HFFc6 (cell line): ENCODE data around the gene APOBEC3C. TPM values are rescaled to one million over a fixed set of nuclear protein-coding genes. Genes with fewer than 3 reads are reported as not detected.
"Not testable (repeated sequence)": the region's sequence is repeated elsewhere in the genome, so short reads cannot be mapped to it uniquely, and the experiment has no call there.

Source experiments
- DNase-seq: peaks from one replicate; pipeline ENCODE4 v3.0.0-alpha.2; 2018
- H3K27ac Mint-ChIP-seq: 2 replicates; pipeline ENCODE4 v1.8.0; 2020; ENCODE audit warnings: mild to moderate bottlenecking, mixed read lengths
- H3K27me3 Mint-ChIP-seq: 2 replicates; pipeline ENCODE4 v1.8.0; 2021; ENCODE audit warnings: mild to moderate bottlenecking, moderate library complexity, mixed read lengths; ENCODE audit not compliant: insufficient read depth
- H3K36me3 Mint-ChIP-seq: 2 replicates; pipeline ENCODE4 v1.8.0; 2021; ENCODE audit warnings: low read depth, mixed read lengths
- H3K4me1 Mint-ChIP-seq: 2 replicates; pipeline ENCODE4 v1.8.0; 2020; ENCODE audit warnings: low read depth, mixed read lengths
- H3K4me3 Mint-ChIP-seq: 2 replicates; pipeline ENCODE4 v1.8.0; 2020; ENCODE audit warnings: mild to moderate bottlenecking, moderate library complexity, mixed read lengths
- H3K9me3 Mint-ChIP-seq: 2 replicates; pipeline ENCODE4 v1.8.0; 2020; ENCODE audit warnings: mild to moderate bottlenecking, mixed read lengths
- total RNA-seq, 6 experiments: library from RNA; stranded (reverse); fragmentation: NEBNext Ultra II Directional; extraction: Animal tissue kit (Norgen Biotek cat#: 25700); gene quantifications; 2 replicates in 1 of 6; 3 replicates in 5 of 6; pipeline ENCODE4 v1.2.3, GENCODE V29; 2021
- TF ChIP-seq, protein P1 (sequence below): fragments of 200-600 bp; sonication (generic); IDR thresholded peaks from 2 replicates; pipeline ENCODE4 v1.5.0; 2021; ENCODE audit warnings: antibody characterized with exemption, mild to moderate bottlenecking

Gene APOBEC3C
- total RNA-seq, 6 experiments from 2014 or later, result 43.9 to 93.9 (median 83.5) TPM

DNA sequence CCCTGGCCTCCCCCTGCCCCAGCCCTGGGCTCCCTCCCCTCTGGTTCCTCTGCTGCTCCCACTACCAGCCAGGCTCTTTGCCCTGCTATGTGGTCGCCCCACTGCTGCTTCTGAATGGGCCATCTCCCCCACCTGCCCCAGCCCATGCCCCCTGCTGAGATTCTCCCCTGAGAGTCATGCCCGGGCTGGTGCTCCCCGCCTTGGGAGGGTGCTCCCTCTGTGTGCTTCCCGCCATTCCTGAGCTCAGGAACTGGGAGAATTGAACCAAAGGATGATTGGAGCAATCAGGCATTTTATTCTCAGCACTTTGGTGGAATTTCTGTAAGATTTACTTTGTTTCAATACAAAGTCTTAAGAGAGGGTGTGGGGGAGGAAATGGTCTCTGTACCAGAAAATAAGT lies 13.7 kb downstream of the APOBEC3C start:
- no peaks in the 10 kb centered on the region for H3K36me3 Mint-ChIP-seq
- H3K27ac Mint-ChIP-seq, result no peak overlapping the region
- no peaks in the 10 kb centered on the region for H3K9me3 Mint-ChIP-seq
- TF ChIP-seq, protein P1, sequence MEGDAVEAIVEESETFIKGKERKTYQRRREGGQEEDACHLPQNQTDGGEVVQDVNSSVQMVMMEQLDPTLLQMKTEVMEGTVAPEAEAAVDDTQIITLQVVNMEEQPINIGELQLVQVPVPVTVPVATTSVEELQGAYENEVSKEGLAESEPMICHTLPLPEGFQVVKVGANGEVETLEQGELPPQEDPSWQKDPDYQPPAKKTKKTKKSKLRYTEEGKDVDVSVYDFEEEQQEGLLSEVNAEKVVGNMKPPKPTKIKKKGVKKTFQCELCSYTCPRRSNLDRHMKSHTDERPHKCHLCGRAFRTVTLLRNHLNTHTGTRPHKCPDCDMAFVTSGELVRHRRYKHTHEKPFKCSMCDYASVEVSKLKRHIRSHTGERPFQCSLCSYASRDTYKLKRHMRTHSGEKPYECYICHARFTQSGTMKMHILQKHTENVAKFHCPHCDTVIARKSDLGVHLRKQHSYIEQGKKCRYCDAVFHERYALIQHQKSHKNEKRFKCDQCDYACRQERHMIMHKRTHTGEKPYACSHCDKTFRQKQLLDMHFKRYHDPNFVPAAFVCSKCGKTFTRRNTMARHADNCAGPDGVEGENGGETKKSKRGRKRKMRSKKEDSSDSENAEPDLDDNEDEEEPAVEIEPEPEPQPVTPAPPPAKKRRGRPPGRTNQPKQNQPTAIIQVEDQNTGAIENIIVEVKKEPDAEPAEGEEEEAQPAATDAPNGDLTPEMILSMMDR, result no peak
- no peaks in the 10 kb centered on the region for H3K4me1 Mint-ChIP-seq
- peaks cover 10% of the 10 kb centered on the region for H3K27me3 Mint-ChIP-seq
- DNase-seq, result no peak
- H3K4me3 Mint-ChIP-seq, result no peak overlapping the region

DNA sequence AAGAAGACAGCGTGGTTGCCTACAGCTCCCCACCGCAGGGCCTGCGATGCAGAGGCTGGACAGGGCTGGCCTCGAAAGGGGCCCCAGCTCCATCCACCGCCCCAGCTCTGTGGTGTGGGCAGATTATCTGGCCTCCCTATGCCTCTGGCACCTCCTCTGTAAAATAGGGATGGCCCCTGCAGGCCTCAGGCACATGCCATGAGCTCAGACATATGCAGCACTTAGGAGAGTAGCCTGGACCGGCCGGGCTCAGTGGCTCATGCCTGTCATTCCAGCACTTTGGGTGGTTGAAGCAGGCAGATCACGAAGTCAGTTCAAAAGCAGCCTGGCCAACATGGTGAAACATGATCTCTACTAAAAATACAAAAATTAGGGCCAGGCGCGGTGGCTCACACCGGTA lies 14.2 kb downstream of the APOBEC3C start:
- TF ChIP-seq, protein P1, result no peak
- no peak overlapping the region for H3K27ac Mint-ChIP-seq
- no peaks in the 10 kb centered on the region for H3K36me3 Mint-ChIP-seq
- H3K4me1 Mint-ChIP-seq, result no peaks in the 10 kb centered on the region
- H3K27me3 Mint-ChIP-seq, result peaks cover 12% of the 10 kb centered on the region
- no peak overlapping the region for H3K4me3 Mint-ChIP-seq
- H3K9me3 Mint-ChIP-seq, result no peaks in the 10 kb centered on the region
- DNase-seq, result peak; percentile 19

DNA sequence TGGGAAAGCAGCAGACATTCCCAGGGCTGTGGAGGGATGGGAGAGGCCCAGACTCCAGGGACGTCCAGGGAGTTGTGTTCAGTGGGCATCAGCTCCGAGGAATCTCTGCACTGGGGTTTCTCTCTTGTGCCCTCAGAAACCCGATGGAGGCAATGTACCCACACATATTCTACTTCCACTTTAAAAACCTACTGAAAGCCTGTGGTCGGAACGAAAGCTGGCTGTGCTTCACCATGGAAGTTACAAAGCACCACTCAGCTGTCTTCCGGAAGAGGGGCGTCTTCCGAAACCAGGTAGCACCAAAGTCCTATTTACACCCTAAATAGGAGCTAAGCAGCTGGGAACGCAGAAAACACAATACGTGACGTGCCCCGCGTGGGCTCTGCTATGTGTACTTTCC lies 15.2 kb downstream of the APOBEC3C start:
- Mint-ChIP-seq H3K4me1 (no peaks in the 10 kb centered on the region), H3K9me3 (no peaks in the 10 kb centered on the region), H3K27ac (no peak overlapping the region), H3K27me3 (peaks cover 12% of the 10 kb centered on the region), H3K4me3 (no peak overlapping the region), H3K36me3 (no peaks in the 10 kb centered on the region)
- TF ChIP-seq, protein P1, result no peak
- DNase-seq, result no peak

DNA sequence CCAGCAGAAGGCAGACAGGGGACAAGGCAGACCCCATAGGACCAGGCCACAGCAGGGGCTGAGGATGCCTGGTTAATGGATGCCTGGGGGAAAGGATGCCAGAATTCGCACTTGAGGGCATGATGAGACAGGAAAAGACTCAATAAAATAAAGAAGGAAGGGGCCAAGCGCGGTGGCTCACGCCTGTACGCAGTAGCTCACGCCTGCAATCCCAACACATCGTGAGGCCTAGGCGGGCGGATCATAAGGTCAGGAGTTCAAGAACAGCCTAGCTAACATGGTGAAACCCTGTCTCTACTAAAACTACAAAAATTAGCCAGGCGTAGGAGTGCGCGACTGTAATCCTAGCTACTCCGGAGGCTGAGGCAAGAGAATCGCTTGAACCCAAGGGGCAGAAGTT lies 16.6 kb downstream of the APOBEC3C start:
- TF ChIP-seq, protein P1, result no peak
- Mint-ChIP-seq H3K27ac (no peak overlapping the region), H3K36me3 (no peaks in the 10 kb centered on the region), H3K27me3 (peaks cover 10% of the 10 kb centered on the region), H3K4me1 (no peaks in the 10 kb centered on the region), H3K9me3 (no peaks in the 10 kb centered on the region), H3K4me3 (no peak overlapping the region)
- no peak for DNase-seq

DNA sequence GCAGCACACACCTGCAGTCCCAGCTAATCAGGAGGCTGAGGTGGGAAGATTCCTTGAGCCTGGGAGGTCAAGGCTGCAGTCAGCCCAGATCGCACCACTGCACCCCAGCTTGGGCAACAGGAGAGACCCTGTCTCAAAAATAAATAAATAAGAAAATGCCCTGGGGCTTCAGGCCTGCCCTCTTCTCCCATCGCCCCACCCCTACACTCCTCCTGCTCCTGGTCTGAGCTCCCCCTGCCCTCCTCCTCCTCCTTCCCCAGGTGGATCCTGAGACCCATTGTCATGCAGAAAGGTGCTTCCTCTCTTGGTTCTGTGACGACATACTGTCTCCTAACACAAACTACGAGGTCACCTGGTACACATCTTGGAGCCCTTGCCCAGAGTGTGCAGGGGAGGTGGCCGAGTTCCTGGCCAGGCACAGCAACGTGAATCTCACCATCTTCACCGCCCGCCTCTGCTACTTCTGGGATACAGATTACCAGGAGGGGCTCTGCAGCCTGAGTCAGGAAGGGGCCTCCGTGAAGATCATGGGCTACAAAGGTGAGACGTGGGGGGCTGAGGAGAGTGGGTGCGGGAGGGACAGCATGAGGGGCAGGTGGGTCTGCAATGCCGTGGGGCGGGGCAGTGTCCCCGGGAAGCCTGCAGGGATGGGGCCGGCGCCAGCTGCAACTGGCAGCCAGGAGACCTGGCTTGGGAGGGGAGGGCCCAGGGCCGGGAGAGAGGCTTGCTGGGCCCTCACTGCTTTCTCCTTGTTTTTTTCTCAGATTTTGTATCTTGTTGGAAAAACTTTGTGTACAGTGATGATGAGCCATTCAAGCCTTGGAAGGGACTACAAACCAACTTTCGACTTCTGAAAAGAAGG lies 17.6 kb downstream of the APOBEC3C start:
- H3K4me1 Mint-ChIP-seq, H3K9me3 Mint-ChIP-seq, H3K27me3 Mint-ChIP-seq, H3K4me3 Mint-ChIP-seq, DNase-seq, H3K27ac Mint-ChIP-seq, H3K36me3 Mint-ChIP-seq: not testable (repeated sequence)

DNA sequence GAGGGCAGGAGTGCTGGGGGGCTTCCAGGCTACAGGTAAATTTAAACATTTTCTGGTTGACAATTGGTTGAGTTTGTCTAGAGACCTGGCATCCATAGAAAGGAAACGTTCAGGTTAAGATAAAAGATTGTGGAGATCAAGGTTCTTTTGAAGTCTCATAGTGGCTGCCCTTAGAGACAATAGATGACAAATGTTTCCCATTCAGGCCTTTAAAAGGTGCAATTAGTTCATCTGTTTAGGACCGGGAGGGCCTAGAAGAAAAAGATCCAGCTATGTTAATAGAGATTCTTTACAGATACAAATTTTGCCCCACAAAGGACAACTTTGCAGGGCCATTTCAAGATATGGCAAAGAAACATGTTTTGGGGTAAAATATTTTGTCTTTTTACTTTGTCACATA lies 23.0 kb downstream of the APOBEC3C start:
- H3K36me3 Mint-ChIP-seq, H3K4me3 Mint-ChIP-seq, DNase-seq, H3K9me3 Mint-ChIP-seq, H3K27me3 Mint-ChIP-seq, H3K27ac Mint-ChIP-seq: not testable (repeated sequence)
- H3K4me1 Mint-ChIP-seq, result peaks cover 11% of the 10 kb centered on the region; the same call in 1 of the 2 replicates
